GM23338 (cell line): ENCODE measurements around the gene LRRFIP2. TPM values are rescaled to one million over a fixed set of nuclear protein-coding genes. Genes with fewer than 3 reads are reported as not detected.

ENCODE experiments used
- ATAC-seq: fragments of 200-7000 bp; cut with Tn5 transposase; 3 replicates; pipeline ENCODE4 v1.9.1; 2020
- DNase-seq: peaks from one replicate; pipeline ENCODE4 v3.0.0-alpha.2; 2015; ENCODE audit warnings: low spot score
- H2AFZ ChIP-seq: fragments of 200-600 bp; sonication (generic); 2 replicates; pipeline ENCODE4 v1.8.0; 2016; ENCODE audit warnings: antibody characterized with exemption, mild to moderate bottlenecking, moderate library complexity
- H3F3A ChIP-seq: fragments of 200-600 bp; sonication (generic); replicated peaks from 2 replicates; pipeline ENCODE4 v1.8.0; 2017; ENCODE audit warnings: antibody characterized with exemption, mixed run types, low read depth
- H3K27ac ChIP-seq: fragments of 200-600 bp; sonication (generic); 2 replicates; pipeline ENCODE4 v1.6.1; 2016; ENCODE audit warnings: low read depth
- H3K27me3 ChIP-seq: fragments of 200-600 bp; sonication (generic); 2 replicates; pipeline ENCODE4 v1.8.0; 2016; ENCODE audit warnings: mild to moderate bottlenecking, mixed run types, moderate library complexity; ENCODE audit not compliant: insufficient read depth
- H3K36me3 ChIP-seq: fragments of 200-600 bp; sonication (generic); 2 replicates; pipeline ENCODE4 v1.8.0; 2016; ENCODE audit warnings: mild to moderate bottlenecking; ENCODE audit not compliant: insufficient read depth
- H3K4me1 ChIP-seq: fragments of 200-600 bp; sonication (generic); 2 replicates; pipeline ENCODE4 v1.8.0; 2016; ENCODE audit warnings: mild to moderate bottlenecking, moderate library complexity; ENCODE audit not compliant: insufficient read depth
- H3K4me2 ChIP-seq: fragments of 200-600 bp; sonication (generic); 2 replicates; pipeline ENCODE4 v1.7.1; 2017; ENCODE audit warnings: mixed run types
- H3K4me3 ChIP-seq: fragments of 200-600 bp; sonication (generic); 2 replicates; pipeline ENCODE4 v1.6.1; 2016; ENCODE audit warnings: mixed run types
- H3K79me2 ChIP-seq: fragments of 200-600 bp; sonication (generic); replicated peaks from 2 replicates; pipeline ENCODE4 v1.8.0; 2017; ENCODE audit warnings: mild to moderate bottlenecking; ENCODE audit not compliant: insufficient read depth
- H3K9me2 ChIP-seq: fragments of 200-600 bp; sonication (generic); 2 replicates; pipeline ENCODE4 v1.8.0; 2017; ENCODE audit not compliant: insufficient read depth
- H4K20me1 ChIP-seq: fragments of 200-600 bp; sonication (generic); replicated peaks from 2 replicates; pipeline ENCODE4 v1.8.0; 2017; ENCODE audit warnings: mild to moderate bottlenecking; ENCODE audit not compliant: insufficient read depth
- H3K27ac Mint-ChIP-seq: 2 replicates; pipeline ENCODE4 v1.8.0; 2020; ENCODE audit warnings: inconsistent platforms, mild to moderate bottlenecking, moderate library complexity, mixed read lengths
- H3K27me3 Mint-ChIP-seq: 3 replicates; pipeline ENCODE4 v1.8.0; 2022; ENCODE audit warnings: low read depth, mild to moderate bottlenecking, moderate library complexity, mixed read lengths, inconsistent platforms; ENCODE audit not compliant: insufficient read depth, poor library complexity
- H3K36me3 Mint-ChIP-seq: 3 replicates; pipeline ENCODE4 v1.8.0; 2021; ENCODE audit warnings: low read depth, mild to moderate bottlenecking, inconsistent platforms, moderate library complexity, mixed read lengths
- H3K4me1 Mint-ChIP-seq: 3 replicates; pipeline ENCODE4 v1.8.0; 2020; ENCODE audit warnings: mild to moderate bottlenecking, inconsistent platforms, mixed read lengths
- H3K4me3 Mint-ChIP-seq: 3 replicates; pipeline ENCODE4 v1.8.0; 2021; ENCODE audit warnings: moderate library complexity, mild to moderate bottlenecking, inconsistent platforms, mixed read lengths
- H3K9me3 Mint-ChIP-seq: 3 replicates; pipeline ENCODE4 v1.8.0; 2020; ENCODE audit warnings: moderate library complexity, mild to moderate bottlenecking, inconsistent platforms, mixed read lengths
- CREB1 ChIP-seq: fragments of 250-450 bp; sonication (Bioruptor Pico); IDR thresholded peaks from 2 replicates; pipeline ENCODE4 v1.5.0; 2020; ENCODE audit warnings: low read depth, mild to moderate bottlenecking, moderate library complexity
- EZH2 ChIP-seq: fragments of 200-600 bp; sonication (generic); IDR thresholded peaks from one replicate; pipeline ENCODE4 v1.8.0; 2017; ENCODE audit warnings: antibody characterized with exemption, mild to moderate bottlenecking, low read depth; ENCODE audit not compliant: unreplicated experiment
- EZH2phosphoT487 ChIP-seq: fragments of 200-600 bp; sonication (generic); IDR thresholded peaks from one replicate; pipeline ENCODE4 v1.8.1; 2018; ENCODE audit warnings: antibody characterized with exemption; ENCODE audit not compliant: unreplicated experiment
- JUNB ChIP-seq: IDR thresholded peaks from one replicate; pipeline ENCODE4 v1.6.1; 2016; ENCODE audit warnings: antibody characterized with exemption; ENCODE audit not compliant: unreplicated experiment
- NANOG ChIP-seq: IDR thresholded peaks from 2 replicates; pipeline ENCODE4 v1.6.1; 2016; ENCODE audit warnings: antibody characterized with exemption, borderline replicate concordance
- POLR2AphosphoS5 ChIP-seq: IDR thresholded peaks from 2 replicates; pipeline ENCODE4 v1.6.1; 2016; ENCODE audit warnings: antibody characterized with exemption, low read depth
- STAT1 ChIP-seq: IDR thresholded peaks from one replicate; pipeline ENCODE4 v1.6.1; 2016; ENCODE audit warnings: antibody characterized with exemption; ENCODE audit not compliant: unreplicated experiment
- ZNF114 ChIP-seq: fragments of 250-450 bp; sonication (Bioruptor Pico); IDR thresholded peaks from 2 replicates; pipeline ENCODE4 v1.5.0; 2020; ENCODE audit warnings: mild to moderate bottlenecking, moderate library complexity
- ZNF331 ChIP-seq: fragments of 250-450 bp; sonication (Bioruptor Pico); IDR thresholded peaks from 2 replicates; pipeline ENCODE4 v1.5.0; 2020; ENCODE audit warnings: low read depth, mild to moderate bottlenecking, moderate library complexity
- polyA plus RNA-seq: library from polyadenylated mRNA; unstranded; fragments of >200 nt; fragmentation: Nextera tagmentation; extraction: Ambion mirVana; gene quantifications from 2 replicates; pipeline ENCODE4 v1.2.1, GENCODE V29; 2016
- total RNA-seq: library from RNA; depleted of rRNA; stranded (reverse); fragments of >200 nt; shearing (Covaris generic); gene quantifications from 2 replicates; pipeline ENCODE4 v1.2.3, GENCODE V29; 2014
- TF ChIP-seq, protein P1 (sequence below): fragments of 250-450 bp; sonication (Bioruptor Pico); IDR thresholded peaks from 2 replicates; pipeline ENCODE4 v1.5.0; 2020; ENCODE audit warnings: mild to moderate bottlenecking, moderate library complexity
- TF ChIP-seq, protein P2 (sequence below), 2 experiments: fragments of 200-600 bp in 1 of 2; sonication (generic) in 1 of 2; conservative IDR thresholded peaks; 2 replicates each; pipeline versions ENCODE4 v1.5.1 to v1.6.1; 2016 to 2017; ENCODE audit warnings: antibody characterized with exemption in 2 of 2, low read depth in 2 of 2, mild to moderate bottlenecking in 2 of 2, moderate library complexity in 1 of 2
- TF ChIP-seq, protein P3 (sequence below): IDR thresholded peaks from 2 replicates; pipeline ENCODE4 v1.6.1; 2016; ENCODE audit warnings: antibody characterized with exemption
- TF ChIP-seq, protein P4 (sequence below): IDR thresholded peaks from one replicate; pipeline ENCODE4 v1.6.1; 2018; ENCODE audit warnings: antibody characterized with exemption; ENCODE audit not compliant: unreplicated experiment

Gene LRRFIP2
- total and polyA plus RNA-seq, 2 experiments from 2014 or later, result 20.3 to 29.0 TPM

GRCh38 chr3:37067577-37067976 lies 106.8 kb downstream of the LRRFIP2 start:
- Mint-ChIP-seq H3K4me1 (no peaks in the 10 kb centered on the region), H3K27ac (no peak overlapping the region), H3K4me3 (no peak overlapping the region), H3K36me3 (0 out of 3 replicates have a peak, but pooled peaks cover 3% of the 10 kb centered on the region), H3K9me3 (no peaks in the 10 kb centered on the region), H3K27me3 (no peaks in the 10 kb centered on the region)
- no peak overlapping the region for H3K4me3 ChIP-seq
- H3K79me2 ChIP-seq, result no peaks in the 10 kb centered on the region
- no peaks in the 10 kb centered on the region for H4K20me1 ChIP-seq
- H3K27me3 ChIP-seq, result no peaks in the 10 kb centered on the region
- H3K4me1 ChIP-seq, result no peaks in the 10 kb centered on the region
- H3K4me2 ChIP-seq, result no peak overlapping the region
- H2AFZ ChIP-seq, result no peak overlapping the region
- H3F3A ChIP-seq, result no peaks in the 10 kb centered on the region
- no peaks in the 10 kb centered on the region for H3K9me2 ChIP-seq
- DNase-seq (no peak), ATAC-seq (no peak)
- H3K36me3 ChIP-seq, result no peaks in the 10 kb centered on the region
- TF ChIP-seq ZNF114 (CRISPR knock-in tag) (no peak), CREB1 (CRISPR knock-in tag) (no peak), POLR2AphosphoS5 (no peak), EZH2phosphoT487 (no peak), NANOG (no peak), ZNF331 (CRISPR knock-in tag) (no peak), STAT1 (no peak), JUNB (no peak), EZH2 (no peak)
- TF ChIP-seq, protein P1, sequence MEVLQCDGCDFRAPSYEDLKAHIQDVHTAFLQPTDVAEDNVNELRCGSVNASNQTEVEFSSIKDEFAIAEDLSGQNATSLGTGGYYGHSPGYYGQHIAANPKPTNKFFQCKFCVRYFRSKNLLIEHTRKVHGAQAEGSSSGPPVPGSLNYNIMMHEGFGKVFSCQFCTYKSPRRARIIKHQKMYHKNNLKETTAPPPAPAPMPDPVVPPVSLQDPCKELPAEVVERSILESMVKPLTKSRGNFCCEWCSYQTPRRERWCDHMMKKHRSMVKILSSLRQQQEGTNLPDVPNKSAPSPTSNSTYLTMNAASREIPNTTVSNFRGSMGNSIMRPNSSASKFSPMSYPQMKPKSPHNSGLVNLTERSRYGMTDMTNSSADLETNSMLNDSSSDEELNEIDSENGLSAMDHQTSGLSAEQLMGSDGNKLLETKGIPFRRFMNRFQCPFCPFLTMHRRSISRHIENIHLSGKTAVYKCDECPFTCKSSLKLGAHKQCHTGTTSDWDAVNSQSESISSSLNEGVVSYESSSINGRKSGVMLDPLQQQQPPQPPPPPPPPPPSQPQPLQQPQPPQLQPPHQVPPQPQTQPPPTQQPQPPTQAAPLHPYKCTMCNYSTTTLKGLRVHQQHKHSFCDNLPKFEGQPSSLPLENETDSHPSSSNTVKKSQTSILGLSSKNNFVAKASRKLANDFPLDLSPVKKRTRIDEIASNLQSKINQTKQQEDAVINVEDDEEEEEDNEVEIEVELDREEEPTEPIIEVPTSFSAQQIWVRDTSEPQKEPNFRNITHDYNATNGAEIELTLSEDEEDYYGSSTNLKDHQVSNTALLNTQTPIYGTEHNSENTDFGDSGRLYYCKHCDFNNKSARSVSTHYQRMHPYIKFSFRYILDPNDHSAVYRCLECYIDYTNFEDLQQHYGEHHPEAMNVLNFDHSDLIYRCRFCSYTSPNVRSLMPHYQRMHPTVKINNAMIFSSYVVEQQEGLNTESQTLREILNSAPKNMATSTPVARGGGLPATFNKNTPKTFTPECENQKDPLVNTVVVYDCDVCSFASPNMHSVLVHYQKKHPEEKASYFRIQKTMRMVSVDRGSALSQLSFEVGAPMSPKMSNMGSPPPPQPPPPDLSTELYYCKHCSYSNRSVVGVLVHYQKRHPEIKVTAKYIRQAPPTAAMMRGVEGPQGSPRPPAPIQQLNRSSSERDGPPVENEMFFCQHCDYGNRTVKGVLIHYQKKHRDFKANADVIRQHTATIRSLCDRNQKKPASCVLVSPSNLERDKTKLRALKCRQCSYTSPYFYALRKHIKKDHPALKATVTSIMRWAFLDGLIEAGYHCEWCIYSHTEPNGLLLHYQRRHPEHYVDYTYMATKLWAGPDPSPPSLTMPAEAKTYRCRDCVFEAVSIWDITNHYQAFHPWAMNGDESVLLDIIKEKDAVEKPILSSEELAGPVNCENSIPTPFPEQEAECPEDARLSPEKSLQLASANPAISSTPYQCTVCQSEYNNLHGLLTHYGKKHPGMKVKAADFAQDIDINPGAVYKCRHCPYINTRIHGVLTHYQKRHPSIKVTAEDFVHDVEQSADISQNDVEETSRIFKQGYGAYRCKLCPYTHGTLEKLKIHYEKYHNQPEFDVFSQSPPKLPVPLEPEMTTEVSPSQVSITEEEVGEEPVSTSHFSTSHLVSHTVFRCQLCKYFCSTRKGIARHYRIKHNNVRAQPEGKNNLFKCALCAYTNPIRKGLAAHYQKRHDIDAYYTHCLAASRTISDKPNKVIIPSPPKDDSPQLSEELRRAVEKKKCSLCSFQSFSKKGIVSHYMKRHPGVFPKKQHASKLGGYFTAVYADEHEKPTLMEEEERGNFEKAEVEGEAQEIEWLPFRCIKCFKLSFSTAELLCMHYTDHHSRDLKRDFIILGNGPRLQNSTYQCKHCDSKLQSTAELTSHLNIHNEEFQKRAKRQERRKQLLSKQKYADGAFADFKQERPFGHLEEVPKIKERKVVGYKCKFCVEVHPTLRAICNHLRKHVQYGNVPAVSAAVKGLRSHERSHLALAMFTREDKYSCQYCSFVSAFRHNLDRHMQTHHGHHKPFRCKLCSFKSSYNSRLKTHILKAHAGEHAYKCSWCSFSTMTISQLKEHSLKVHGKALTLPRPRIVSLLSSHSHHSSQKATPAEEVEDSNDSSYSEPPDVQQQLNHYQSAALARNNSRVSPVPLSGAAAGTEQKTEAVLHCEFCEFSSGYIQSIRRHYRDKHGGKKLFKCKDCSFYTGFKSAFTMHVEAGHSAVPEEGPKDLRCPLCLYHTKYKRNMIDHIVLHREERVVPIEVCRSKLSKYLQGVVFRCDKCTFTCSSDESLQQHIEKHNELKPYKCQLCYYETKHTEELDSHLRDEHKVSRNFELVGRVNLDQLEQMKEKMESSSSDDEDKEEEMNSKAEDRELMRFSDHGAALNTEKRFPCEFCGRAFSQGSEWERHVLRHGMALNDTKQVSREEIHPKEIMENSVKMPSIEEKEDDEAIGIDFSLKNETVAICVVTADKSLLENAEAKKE (CRISPR knock-in tag), result no peak
- TF ChIP-seq, protein P2, sequence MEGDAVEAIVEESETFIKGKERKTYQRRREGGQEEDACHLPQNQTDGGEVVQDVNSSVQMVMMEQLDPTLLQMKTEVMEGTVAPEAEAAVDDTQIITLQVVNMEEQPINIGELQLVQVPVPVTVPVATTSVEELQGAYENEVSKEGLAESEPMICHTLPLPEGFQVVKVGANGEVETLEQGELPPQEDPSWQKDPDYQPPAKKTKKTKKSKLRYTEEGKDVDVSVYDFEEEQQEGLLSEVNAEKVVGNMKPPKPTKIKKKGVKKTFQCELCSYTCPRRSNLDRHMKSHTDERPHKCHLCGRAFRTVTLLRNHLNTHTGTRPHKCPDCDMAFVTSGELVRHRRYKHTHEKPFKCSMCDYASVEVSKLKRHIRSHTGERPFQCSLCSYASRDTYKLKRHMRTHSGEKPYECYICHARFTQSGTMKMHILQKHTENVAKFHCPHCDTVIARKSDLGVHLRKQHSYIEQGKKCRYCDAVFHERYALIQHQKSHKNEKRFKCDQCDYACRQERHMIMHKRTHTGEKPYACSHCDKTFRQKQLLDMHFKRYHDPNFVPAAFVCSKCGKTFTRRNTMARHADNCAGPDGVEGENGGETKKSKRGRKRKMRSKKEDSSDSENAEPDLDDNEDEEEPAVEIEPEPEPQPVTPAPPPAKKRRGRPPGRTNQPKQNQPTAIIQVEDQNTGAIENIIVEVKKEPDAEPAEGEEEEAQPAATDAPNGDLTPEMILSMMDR (conservative IDR thresholded peaks at IDR 0.05; ENCODE audit: low read depth in 2 of 2), result no peak
- TF ChIP-seq, protein P3, sequence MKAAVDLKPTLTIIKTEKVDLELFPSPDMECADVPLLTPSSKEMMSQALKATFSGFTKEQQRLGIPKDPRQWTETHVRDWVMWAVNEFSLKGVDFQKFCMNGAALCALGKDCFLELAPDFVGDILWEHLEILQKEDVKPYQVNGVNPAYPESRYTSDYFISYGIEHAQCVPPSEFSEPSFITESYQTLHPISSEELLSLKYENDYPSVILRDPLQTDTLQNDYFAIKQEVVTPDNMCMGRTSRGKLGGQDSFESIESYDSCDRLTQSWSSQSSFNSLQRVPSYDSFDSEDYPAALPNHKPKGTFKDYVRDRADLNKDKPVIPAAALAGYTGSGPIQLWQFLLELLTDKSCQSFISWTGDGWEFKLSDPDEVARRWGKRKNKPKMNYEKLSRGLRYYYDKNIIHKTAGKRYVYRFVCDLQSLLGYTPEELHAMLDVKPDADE, result no peak
- TF ChIP-seq, protein P4, sequence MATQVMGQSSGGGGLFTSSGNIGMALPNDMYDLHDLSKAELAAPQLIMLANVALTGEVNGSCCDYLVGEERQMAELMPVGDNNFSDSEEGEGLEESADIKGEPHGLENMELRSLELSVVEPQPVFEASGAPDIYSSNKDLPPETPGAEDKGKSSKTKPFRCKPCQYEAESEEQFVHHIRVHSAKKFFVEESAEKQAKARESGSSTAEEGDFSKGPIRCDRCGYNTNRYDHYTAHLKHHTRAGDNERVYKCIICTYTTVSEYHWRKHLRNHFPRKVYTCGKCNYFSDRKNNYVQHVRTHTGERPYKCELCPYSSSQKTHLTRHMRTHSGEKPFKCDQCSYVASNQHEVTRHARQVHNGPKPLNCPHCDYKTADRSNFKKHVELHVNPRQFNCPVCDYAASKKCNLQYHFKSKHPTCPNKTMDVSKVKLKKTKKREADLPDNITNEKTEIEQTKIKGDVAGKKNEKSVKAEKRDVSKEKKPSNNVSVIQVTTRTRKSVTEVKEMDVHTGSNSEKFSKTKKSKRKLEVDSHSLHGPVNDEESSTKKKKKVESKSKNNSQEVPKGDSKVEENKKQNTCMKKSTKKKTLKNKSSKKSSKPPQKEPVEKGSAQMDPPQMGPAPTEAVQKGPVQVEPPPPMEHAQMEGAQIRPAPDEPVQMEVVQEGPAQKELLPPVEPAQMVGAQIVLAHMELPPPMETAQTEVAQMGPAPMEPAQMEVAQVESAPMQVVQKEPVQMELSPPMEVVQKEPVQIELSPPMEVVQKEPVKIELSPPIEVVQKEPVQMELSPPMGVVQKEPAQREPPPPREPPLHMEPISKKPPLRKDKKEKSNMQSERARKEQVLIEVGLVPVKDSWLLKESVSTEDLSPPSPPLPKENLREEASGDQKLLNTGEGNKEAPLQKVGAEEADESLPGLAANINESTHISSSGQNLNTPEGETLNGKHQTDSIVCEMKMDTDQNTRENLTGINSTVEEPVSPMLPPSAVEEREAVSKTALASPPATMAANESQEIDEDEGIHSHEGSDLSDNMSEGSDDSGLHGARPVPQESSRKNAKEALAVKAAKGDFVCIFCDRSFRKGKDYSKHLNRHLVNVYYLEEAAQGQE, result no peak
- H3K27ac ChIP-seq, result no peak overlapping the region
